ENCODE results near the gene SAXO1.

DNA sequence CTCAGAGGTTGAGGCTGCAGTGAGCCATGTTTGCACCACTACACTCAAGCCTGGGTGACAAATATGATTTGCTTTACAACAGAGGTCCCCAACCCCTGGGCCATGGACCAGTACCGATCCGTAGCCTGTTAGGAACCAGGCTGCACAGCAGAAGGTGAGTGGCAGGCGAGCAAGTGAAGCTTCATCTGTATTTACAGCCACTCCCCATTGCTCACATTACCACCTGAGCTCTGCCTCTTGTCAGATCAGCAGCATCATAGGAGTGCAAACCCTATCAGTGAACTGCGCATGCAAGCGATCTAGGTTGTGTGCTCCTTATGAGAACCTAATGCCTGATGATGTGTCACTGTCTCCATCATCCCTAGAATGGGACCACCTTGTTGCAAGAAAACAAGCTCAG lies 42.5 kb downstream of the SAXO1 start:
- no peak for TF ChIP-seq ZNF274 (IDR thresholded peaks at IDR 0.05; ENCODE audit: low read depth, low read length)
- no peak for TF ChIP-seq YY1 (IDR thresholded peaks at IDR 0.05; ENCODE audit: insufficient read depth, insufficient read length)
- no peak for TF ChIP-seq SUZ12 (IDR thresholded peaks at IDR 0.05; ENCODE audit: extremely low read depth, insufficient read depth, insufficient read length)

All from NT2/D1 (cell line).